DOHH2 (cell line): Measurements from ENCODE around the gene MRPL44.

Source experiments
- EZH2phosphoT487 ChIP-seq: fragments of 200-600 bp; sonication (generic); IDR thresholded peaks from 2 replicates; pipeline ENCODE4 v1.6.1; 2017; ENCODE audit warnings: borderline replicate concordance, mild to moderate bottlenecking, antibody characterized with exemption, low read length, moderate library complexity, mixed read lengths
- TF ChIP-seq, protein P1 (sequence below): fragments of 200-600 bp; sonication (generic); IDR thresholded peaks from one replicate; pipeline ENCODE4 v1.5.1; 2014; ENCODE audit warnings: antibody characterized with exemption, mild to moderate bottlenecking, low read depth, low read length; ENCODE audit not compliant: poor library complexity, severe bottlenecking

DNA sequence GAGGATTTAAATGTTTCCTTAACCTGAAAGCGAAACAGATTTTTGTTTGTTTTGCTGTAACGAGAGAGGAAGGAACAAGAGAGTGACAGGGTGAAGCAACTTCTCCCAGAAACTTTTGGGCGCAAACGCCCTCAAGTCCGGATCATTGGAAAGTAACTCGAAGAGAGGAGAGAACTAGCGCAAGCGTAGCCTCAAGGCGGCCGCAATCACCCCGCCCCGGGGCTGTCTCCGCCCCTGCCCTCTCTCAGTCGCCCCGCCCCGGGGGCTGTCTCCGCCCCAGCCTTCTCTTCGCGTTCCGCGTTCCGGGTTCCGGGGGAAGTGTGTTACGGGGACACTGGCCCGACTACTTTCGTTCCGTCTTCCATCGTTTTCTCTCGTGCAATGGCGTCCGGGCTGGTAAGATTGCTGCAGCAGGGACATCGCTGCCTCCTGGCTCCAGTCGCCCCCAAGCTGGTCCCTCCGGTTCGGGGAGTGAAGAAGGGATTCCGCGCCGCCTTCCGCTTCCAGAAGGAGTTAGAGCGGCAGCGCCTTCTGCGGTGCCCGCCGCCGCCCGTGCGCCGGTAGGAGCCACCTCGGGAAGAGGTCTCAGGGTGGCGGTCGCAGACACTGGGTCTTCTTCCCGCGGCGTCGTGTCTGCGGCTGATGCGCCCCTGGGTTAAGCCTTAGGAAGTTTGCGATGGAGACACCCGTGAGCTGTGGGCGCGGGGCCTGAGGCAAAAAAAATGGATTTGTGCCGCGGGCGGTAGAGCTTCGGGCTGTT is at the start of gene MRPL44:
- TF ChIP-seq, protein P1, sequence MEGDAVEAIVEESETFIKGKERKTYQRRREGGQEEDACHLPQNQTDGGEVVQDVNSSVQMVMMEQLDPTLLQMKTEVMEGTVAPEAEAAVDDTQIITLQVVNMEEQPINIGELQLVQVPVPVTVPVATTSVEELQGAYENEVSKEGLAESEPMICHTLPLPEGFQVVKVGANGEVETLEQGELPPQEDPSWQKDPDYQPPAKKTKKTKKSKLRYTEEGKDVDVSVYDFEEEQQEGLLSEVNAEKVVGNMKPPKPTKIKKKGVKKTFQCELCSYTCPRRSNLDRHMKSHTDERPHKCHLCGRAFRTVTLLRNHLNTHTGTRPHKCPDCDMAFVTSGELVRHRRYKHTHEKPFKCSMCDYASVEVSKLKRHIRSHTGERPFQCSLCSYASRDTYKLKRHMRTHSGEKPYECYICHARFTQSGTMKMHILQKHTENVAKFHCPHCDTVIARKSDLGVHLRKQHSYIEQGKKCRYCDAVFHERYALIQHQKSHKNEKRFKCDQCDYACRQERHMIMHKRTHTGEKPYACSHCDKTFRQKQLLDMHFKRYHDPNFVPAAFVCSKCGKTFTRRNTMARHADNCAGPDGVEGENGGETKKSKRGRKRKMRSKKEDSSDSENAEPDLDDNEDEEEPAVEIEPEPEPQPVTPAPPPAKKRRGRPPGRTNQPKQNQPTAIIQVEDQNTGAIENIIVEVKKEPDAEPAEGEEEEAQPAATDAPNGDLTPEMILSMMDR, result no peak
- no peak for TF ChIP-seq EZH2phosphoT487
